KOPT-K1 (cell line): ENCODE results near the gene PI4KB.

Experiments
- H3K27ac ChIP-seq: fragments of 200-600 bp; sonication (generic); 2 replicates; pipeline ENCODE4 v1.5.1; 2016; ENCODE audit warnings: antibody characterized with exemption, mild to moderate bottlenecking, low read depth, low read length; ENCODE audit not compliant: poor library complexity, severe bottlenecking
- H3K36me3 ChIP-seq: fragments of 200-600 bp; sonication (generic); 2 replicates; pipeline ENCODE4 v1.5.1; 2017; ENCODE audit warnings: antibody characterized with exemption, mild to moderate bottlenecking, low read length, moderate library complexity; ENCODE audit not compliant: insufficient read depth
- H3K9me3 ChIP-seq: fragments of 200-600 bp; sonication (generic); 2 replicates; pipeline ENCODE4 v1.5.1; 2017; ENCODE audit warnings: antibody characterized with exemption, low read length, mild to moderate bottlenecking; ENCODE audit not compliant: insufficient read depth, poor library complexity, severe bottlenecking

PI4KB gene

GRCh38 chr1:151326619-151327222, 495 bp downstream of the PI4KB start:
- peak overlapping the region; percentile 72 for H3K27ac ChIP-seq
- peaks cover 38% of the 10 kb centered on the region for H3K36me3 ChIP-seq
- no peaks in the 10 kb centered on the region for H3K9me3 ChIP-seq

- Histone ChIP-seq H3K36me3 (peaks cover 42% of the 10 kb centered on the region), H3K27ac (peak overlapping the region; percentile 72), H3K9me3 (no peaks in the 10 kb centered on the region)
These were observed 1.4 kb downstream of the PI4KB start for GRCh38 chr1:151325646-151326429.

- Histone ChIP-seq H3K27ac (no peak overlapping the region), H3K9me3 (no peaks in the 10 kb centered on the region), H3K36me3 (peaks cover 48% of the 10 kb centered on the region)
These were observed 2.0 kb downstream of the PI4KB start for GRCh38 chr1:151325231-151325630.

GRCh38 chr1:151324390-151324930, 2.8 kb downstream of the PI4KB start:
- Histone ChIP-seq H3K9me3 (no peaks in the 10 kb centered on the region), H3K36me3 (peaks cover 56% of the 10 kb centered on the region), H3K27ac (no peak overlapping the region)

- H3K27ac ChIP-seq: no peak overlapping the region
- H3K9me3 ChIP-seq: no peaks in the 10 kb centered on the region
- peaks cover 84% of the 10 kb centered on the region for H3K36me3 ChIP-seq
These were observed 8.2 kb downstream of the PI4KB start for GRCh38 chr1:151318975-151319374.

- H3K9me3 ChIP-seq: no peaks in the 10 kb centered on the region
- peaks cover 90% of the 10 kb centered on the region for H3K36me3 ChIP-seq
- H3K27ac ChIP-seq: no peak overlapping the region
These were observed 11.5 kb downstream of the PI4KB start for GRCh38 chr1:151315565-151316235.

GRCh38 chr1:151314137-151314875, 12.9 kb downstream of the PI4KB start:
- Histone ChIP-seq H3K9me3 (no peaks in the 10 kb centered on the region), H3K36me3 (peaks cover 90% of the 10 kb centered on the region), H3K27ac (no peak overlapping the region)

GRCh38 chr1:151313501-151313900, 13.7 kb downstream of the PI4KB start:
- Histone ChIP-seq H3K36me3 (peaks cover 91% of the 10 kb centered on the region), H3K9me3 (no peaks in the 10 kb centered on the region), H3K27ac (no peak overlapping the region)

- peaks cover 96% of the 10 kb centered on the region for H3K36me3 ChIP-seq
These were observed 14.4 kb downstream of the PI4KB start for GRCh38 chr1:151312826-151313225.

GRCh38 chr1:151312411-151312810, 14.8 kb downstream of the PI4KB start:
- Histone ChIP-seq H3K9me3 (no peaks in the 10 kb centered on the region), H3K36me3 (peaks cover 96% of the 10 kb centered on the region), H3K27ac (no peak overlapping the region)

More at GRCh38 chr1:151312826-151313225, 14.4 kb downstream of the PI4KB start:
- H3K9me3 ChIP-seq: no peaks in the 10 kb centered on the region
- no peak overlapping the region for H3K27ac ChIP-seq

- Histone ChIP-seq H3K9me3 (no peaks in the 10 kb centered on the region), H3K27ac (no peak overlapping the region), H3K36me3 (peaks cover 99% of the 10 kb centered on the region)
These were observed 15.5 kb downstream of the PI4KB start for GRCh38 chr1:151311589-151312331.

GRCh38 chr1:151311011-151311410, 16.2 kb downstream of the PI4KB start:
- Histone ChIP-seq H3K9me3 (no peaks in the 10 kb centered on the region), H3K27ac (no peak overlapping the region), H3K36me3 (peaks cover 99% of the 10 kb centered on the region)

GRCh38 chr1:151309811-151310323, 17.3 kb downstream of the PI4KB start:
- Histone ChIP-seq H3K36me3 (peaks cover 99% of the 10 kb centered on the region), H3K27ac (no peak overlapping the region)

More at GRCh38 chr1:151309811-151310323, 17.3 kb downstream of the PI4KB start:
- H3K9me3 ChIP-seq: no peaks in the 10 kb centered on the region
